AG09319 (cell line): Measurements from ENCODE around the gene IL12B.
"Not testable (repeated sequence)": the region's sequence is repeated elsewhere in the genome, so short reads cannot be mapped to it uniquely, and the experiment has no call there.

Experiments used
- DNase-seq: peaks from one replicate; pipeline ENCODE4 v3.0.0-alpha.2; 2010; ENCODE audit warnings: low read depth; ENCODE audit errors: extremely low read depth
- CTCF ChIP-seq: IDR thresholded peaks from 2 replicates; pipeline ENCODE4 v1.5.1; 2011; ENCODE audit warnings: low read depth, mild to moderate bottlenecking, inconsistent platforms, low read length, moderate library complexity

IL12B gene

GRCh38 chr5:159330131-159330800 lies at the start of gene IL12B:
Gene IL12B (minus strand): TSS chr5:159330487. CDS start chr5:159326782, 3,705 bp downstream.
- DNase-seq = no peak
- no peak for TF ChIP-seq CTCF

GRCh38 chr5:159377653-159378052 lies 47.4 kb upstream of the IL12B start:
- no peak for DNase-seq
- no peak for TF ChIP-seq CTCF

- DNase-seq = not testable (repeated sequence)
These were observed 37.6 kb upstream of the IL12B start for GRCh38 chr5:159367866-159368265.

- DNase-seq = not testable (repeated sequence)
These were observed 36.5 kb upstream of the IL12B start for GRCh38 chr5:159366776-159367175.

GRCh38 chr5:159362220-159362619 lies 31.9 kb upstream of the IL12B start:
- no peak for DNase-seq
- TF ChIP-seq CTCF = no peak

- not testable (repeated sequence) for DNase-seq
These were observed 29.6 kb upstream of the IL12B start for GRCh38 chr5:159359871-159360270.

GRCh38 chr5:159359408-159359807 lies 29.1 kb upstream of the IL12B start:
- no peak for TF ChIP-seq CTCF
- DNase-seq = no peak

- TF ChIP-seq CTCF = no peak
- DNase-seq = no peak
These were observed 23.5 kb upstream of the IL12B start for GRCh38 chr5:159353661-159354252.

- not testable (repeated sequence) for DNase-seq
These were observed 20.4 kb upstream of the IL12B start for GRCh38 chr5:159350644-159351043.

GRCh38 chr5:159350216-159350615 lies 19.9 kb upstream of the IL12B start:
- not testable (repeated sequence) for DNase-seq
